GM23248 (cell line): ENCODE measurements around the gene PISD. TPM values are rescaled to one million over a fixed set of nuclear protein-coding genes. Genes with fewer than 3 reads are reported as not detected.

Experiments
- DNase-seq: peaks from one replicate; pipeline ENCODE4 v3.0.0-alpha.2; 2015
- H2AFZ ChIP-seq: fragments of 200-600 bp; sonication (generic); 2 replicates; pipeline ENCODE4 v1.6.1; 2016; ENCODE audit warnings: antibody characterized with exemption
- H3F3A ChIP-seq: fragments of 200-600 bp; sonication (generic); 2 replicates; pipeline ENCODE4 v1.6.1; 2016; ENCODE audit warnings: mild to moderate bottlenecking, antibody characterized with exemption, mixed run types; ENCODE audit not compliant: insufficient read depth
- H3K27ac ChIP-seq: fragments of 200-600 bp; sonication (generic); 2 replicates; pipeline ENCODE4 v1.5.1; 2016; ENCODE audit warnings: mild to moderate bottlenecking
- H3K27me3 ChIP-seq: fragments of 200-600 bp; sonication (generic); replicated peaks from 2 replicates; pipeline ENCODE4 v1.6.1; 2016; ENCODE audit warnings: mild to moderate bottlenecking; ENCODE audit not compliant: insufficient read depth
- H3K36me3 ChIP-seq: fragments of 200-600 bp; sonication (generic); 2 replicates; pipeline ENCODE4 v1.6.1; 2016; ENCODE audit warnings: low read depth, mild to moderate bottlenecking
- H3K4me1 ChIP-seq: fragments of 200-600 bp; sonication (generic); 2 replicates; pipeline ENCODE4 v1.6.1; 2016; ENCODE audit warnings: mild to moderate bottlenecking; ENCODE audit not compliant: insufficient read depth
- H3K4me2 ChIP-seq: fragments of 200-600 bp; sonication (generic); one replicate; pipeline ENCODE4 v1.6.1; 2016; ENCODE audit warnings: mild to moderate bottlenecking; ENCODE audit not compliant: unreplicated experiment
- H3K4me3 ChIP-seq: fragments of 200-600 bp; sonication (generic); 2 replicates; pipeline ENCODE4 v1.5.1; 2016; ENCODE audit warnings: mild to moderate bottlenecking
- H3K79me2 ChIP-seq: fragments of 200-600 bp; sonication (generic); 2 replicates; pipeline ENCODE4 v1.6.1; 2016; ENCODE audit warnings: mild to moderate bottlenecking; ENCODE audit not compliant: insufficient read depth
- H3K9ac ChIP-seq: fragments of 200-600 bp; sonication (generic); 2 replicates; pipeline ENCODE4 v1.6.1; 2016; ENCODE audit warnings: mild to moderate bottlenecking
- H3K9me2 ChIP-seq: fragments of 200-600 bp; sonication (generic); 2 replicates; pipeline ENCODE4 v1.6.1; 2016; ENCODE audit warnings: mixed run types, mild to moderate bottlenecking, moderate library complexity; ENCODE audit not compliant: insufficient read depth
- H3K9me3 ChIP-seq: fragments of 200-600 bp; sonication (generic); one replicate; pipeline ENCODE4 v1.6.1; 2017; ENCODE audit warnings: low read depth
- H4K20me1 ChIP-seq: fragments of 200-600 bp; sonication (generic); 2 replicates; pipeline ENCODE4 v1.6.0; 2016; ENCODE audit not compliant: insufficient read depth
- EZH2 ChIP-seq: fragments of 200-600 bp; sonication (generic); IDR thresholded peaks from 2 replicates; pipeline ENCODE4 v1.6.1; 2018; ENCODE audit warnings: antibody characterized with exemption, mild to moderate bottlenecking; ENCODE audit not compliant: insufficient read depth, poor library complexity, severe bottlenecking
- EZH2phosphoT487 ChIP-seq: fragments of 200-600 bp; sonication (generic); IDR thresholded peaks from 2 replicates; pipeline ENCODE4 v1.6.1; 2018; ENCODE audit warnings: antibody characterized with exemption, moderate library complexity, mild to moderate bottlenecking, low read depth; ENCODE audit not compliant: insufficient read depth
- WGBS, 2 experiments: methylation state at CpG; one replicate each; pipeline ENCODE4 v1.1.6; 2015 to 2017; ENCODE audit warnings: low lambda C conversion rate in 2 of 2, low coverage in 1 of 2; ENCODE audit errors: missing lambda C conversion rate in 2 of 2; 5-methylcytosine and 5-hydroxymethylcytosine counted together
- in situ Hi-C: fragments of 300-500 bp; cut with MboI; formaldehyde crosslinking; loops from 2 replicates; pipeline ENCODE4 v1.15.0; 2020
- polyA plus RNA-seq: library from polyadenylated mRNA; unstranded; fragments of >200 nt; fragmentation: Nextera tagmentation; extraction: Ambion mirVana; gene quantifications from 2 replicates; pipeline ENCODE4 v1.2.1, GENCODE V29; 2016
- total RNA-seq: library from RNA; depleted of rRNA; stranded (reverse); fragments of >200 nt; shearing (Covaris generic); gene quantifications from 2 replicates; pipeline ENCODE4 v1.2.3, GENCODE V29; 2014

Gene PISD
- total and polyA plus RNA-seq, 2 experiments from 2014 or later: 32.7 to 34.2 TPM

- WGBS, 2 experiments: 88 to 89% methylated on average over 7 to 8 of the region's 8 CpGs
- no peak overlapping the region for H3K4me3 ChIP-seq
- H3F3A ChIP-seq: 0 out of 2 replicates have a peak, but pooled peaks cover 10% of the 10 kb centered on the region
- no peak overlapping the region for H3K9ac ChIP-seq
- in situ Hi-C loops: no loop called here
- no peaks in the 10 kb centered on the region for H3K9me3 ChIP-seq
- peaks cover 5% of the 10 kb centered on the region; the same call in 1 of the 2 replicates for H3K4me1 ChIP-seq
- no peak overlapping the region for H3K4me2 ChIP-seq
- no peak overlapping the region for H2AFZ ChIP-seq
- no peaks in the 10 kb centered on the region for H4K20me1 ChIP-seq
- no peaks in the 10 kb centered on the region for H3K27me3 ChIP-seq
- no peak for DNase-seq
- H3K36me3 ChIP-seq: no peaks in the 10 kb centered on the region
- TF ChIP-seq EZH2phosphoT487: no peak
- no peak for TF ChIP-seq EZH2
- H3K79me2 ChIP-seq: peaks cover 88% of the 10 kb centered on the region
- H3K27ac ChIP-seq: no peak overlapping the region
- H3K9me2 ChIP-seq: no peaks in the 10 kb centered on the region
Observed at GRCh38 chr22:31627223-31627731, 34.7 kb downstream of the PISD start.

GRCh38 chr22:31626427-31627150 lies 35.4 kb downstream of the PISD start:
- Histone ChIP-seq H3K27ac (no peak overlapping the region), H2AFZ (no peak overlapping the region), H3K9me2 (no peaks in the 10 kb centered on the region), H4K20me1 (no peaks in the 10 kb centered on the region), H3K4me3 (no peak overlapping the region), H3F3A (0 out of 2 replicates have a peak, but pooled peaks cover 6% of the 10 kb centered on the region), H3K9me3 (no peaks in the 10 kb centered on the region), H3K4me2 (no peak overlapping the region), H3K36me3 (no peaks in the 10 kb centered on the region), H3K79me2 (peaks cover 89% of the 10 kb centered on the region), H3K27me3 (no peaks in the 10 kb centered on the region), H3K9ac (peak overlapping the region; percentile 26; the same call in 1 of the 2 replicates), H3K4me1 (peaks cover 5% of the 10 kb centered on the region; the same call in 1 of the 2 replicates)
- peak; percentile 32 for DNase-seq
- 82 to 86% methylated on average over 15 of the region's 15 CpGs for WGBS, 2 experiments
- in situ Hi-C loops: no loop called here
- TF ChIP-seq EZH2phosphoT487 (no peak), EZH2 (no peak)

GRCh38 chr22:31625661-31626426 lies 36.2 kb downstream of the PISD start:
- in situ Hi-C loops: no loop called here
- H2AFZ ChIP-seq: no peak overlapping the region
- no peaks in the 10 kb centered on the region for H3K4me1 ChIP-seq
- no peaks in the 10 kb centered on the region for H3K27me3 ChIP-seq
- no peaks in the 10 kb centered on the region for H3K9me3 ChIP-seq
- H3F3A ChIP-seq: no peaks in the 10 kb centered on the region
- TF ChIP-seq EZH2phosphoT487 (no peak), EZH2 (no peak)
- H3K36me3 ChIP-seq: no peaks in the 10 kb centered on the region
- peak; percentile 50 for DNase-seq
- H3K4me3 ChIP-seq: no peak overlapping the region
- H4K20me1 ChIP-seq: no peaks in the 10 kb centered on the region
- H3K79me2 ChIP-seq: peaks cover 89% of the 10 kb centered on the region
- H3K9me2 ChIP-seq: no peaks in the 10 kb centered on the region
- H3K27ac ChIP-seq: no peak overlapping the region
- peak overlapping the region; percentile 26; the same call in 1 of the 2 replicates for H3K9ac ChIP-seq
- 48 to 53% methylated on average over 28 to 31 of the region's 31 CpGs for WGBS, 2 experiments
- no peak overlapping the region for H3K4me2 ChIP-seq

- H3K79me2 ChIP-seq: peaks cover 89% of the 10 kb centered on the region
- WGBS, 2 experiments: 90 to 95% methylated on average over 7 of the region's 7 CpGs
- H3K4me3 ChIP-seq: no peak overlapping the region
- H4K20me1 ChIP-seq: no peaks in the 10 kb centered on the region
- no peaks in the 10 kb centered on the region for H3K4me1 ChIP-seq
- no peak overlapping the region for H2AFZ ChIP-seq
- H3K36me3 ChIP-seq: no peaks in the 10 kb centered on the region
- H3K27ac ChIP-seq: no peak overlapping the region
- H3K27me3 ChIP-seq: no peaks in the 10 kb centered on the region
- no peak for DNase-seq
- H3F3A ChIP-seq: no peaks in the 10 kb centered on the region
- no peak for TF ChIP-seq EZH2phosphoT487
- TF ChIP-seq EZH2: no peak
- no peaks in the 10 kb centered on the region for H3K9me3 ChIP-seq
- H3K4me2 ChIP-seq: no peak overlapping the region
- no peak overlapping the region for H3K9ac ChIP-seq
- H3K9me2 ChIP-seq: no peaks in the 10 kb centered on the region
- in situ Hi-C loops: no loop called here
Observed at GRCh38 chr22:31625257-31625640, 36.8 kb downstream of the PISD start.
